GM23338 (cell line): ENCODE data around the gene OXER1. TPM values are rescaled to one million over a fixed set of nuclear protein-coding genes. Genes with fewer than 3 reads are reported as not detected.

Experiments used
- ATAC-seq: fragments of 200-7000 bp; cut with Tn5 transposase; 3 replicates; pipeline ENCODE4 v1.9.1; 2020
- DNase-seq: peaks from one replicate; pipeline ENCODE4 v3.0.0-alpha.2; 2015; ENCODE audit warnings: low spot score
- H2AFZ ChIP-seq: fragments of 200-600 bp; sonication (generic); 2 replicates; pipeline ENCODE4 v1.8.0; 2016; ENCODE audit warnings: antibody characterized with exemption, mild to moderate bottlenecking, moderate library complexity
- H3F3A ChIP-seq: fragments of 200-600 bp; sonication (generic); replicated peaks from 2 replicates; pipeline ENCODE4 v1.8.0; 2017; ENCODE audit warnings: antibody characterized with exemption, mixed run types, low read depth
- H3K27ac ChIP-seq: fragments of 200-600 bp; sonication (generic); 2 replicates; pipeline ENCODE4 v1.6.1; 2016; ENCODE audit warnings: low read depth
- H3K27me3 ChIP-seq: fragments of 200-600 bp; sonication (generic); 2 replicates; pipeline ENCODE4 v1.8.0; 2016; ENCODE audit warnings: mild to moderate bottlenecking, mixed run types, moderate library complexity; ENCODE audit not compliant: insufficient read depth
- H3K36me3 ChIP-seq: fragments of 200-600 bp; sonication (generic); 2 replicates; pipeline ENCODE4 v1.8.0; 2016; ENCODE audit warnings: mild to moderate bottlenecking; ENCODE audit not compliant: insufficient read depth
- H3K4me1 ChIP-seq: fragments of 200-600 bp; sonication (generic); 2 replicates; pipeline ENCODE4 v1.8.0; 2016; ENCODE audit warnings: mild to moderate bottlenecking, moderate library complexity; ENCODE audit not compliant: insufficient read depth
- H3K4me2 ChIP-seq: fragments of 200-600 bp; sonication (generic); 2 replicates; pipeline ENCODE4 v1.7.1; 2017; ENCODE audit warnings: mixed run types
- H3K4me3 ChIP-seq: fragments of 200-600 bp; sonication (generic); 2 replicates; pipeline ENCODE4 v1.6.1; 2016; ENCODE audit warnings: mixed run types
- H3K79me2 ChIP-seq: fragments of 200-600 bp; sonication (generic); replicated peaks from 2 replicates; pipeline ENCODE4 v1.8.0; 2017; ENCODE audit warnings: mild to moderate bottlenecking; ENCODE audit not compliant: insufficient read depth
- H3K9me2 ChIP-seq: fragments of 200-600 bp; sonication (generic); 2 replicates; pipeline ENCODE4 v1.8.0; 2017; ENCODE audit not compliant: insufficient read depth
- H4K20me1 ChIP-seq: fragments of 200-600 bp; sonication (generic); replicated peaks from 2 replicates; pipeline ENCODE4 v1.8.0; 2017; ENCODE audit warnings: mild to moderate bottlenecking; ENCODE audit not compliant: insufficient read depth
- H3K27ac Mint-ChIP-seq: 2 replicates; pipeline ENCODE4 v1.8.0; 2020; ENCODE audit warnings: inconsistent platforms, mild to moderate bottlenecking, moderate library complexity, mixed read lengths
- H3K27me3 Mint-ChIP-seq: 3 replicates; pipeline ENCODE4 v1.8.0; 2022; ENCODE audit warnings: low read depth, mild to moderate bottlenecking, moderate library complexity, mixed read lengths, inconsistent platforms; ENCODE audit not compliant: insufficient read depth, poor library complexity
- H3K36me3 Mint-ChIP-seq: 3 replicates; pipeline ENCODE4 v1.8.0; 2021; ENCODE audit warnings: low read depth, mild to moderate bottlenecking, inconsistent platforms, moderate library complexity, mixed read lengths
- H3K4me1 Mint-ChIP-seq: 3 replicates; pipeline ENCODE4 v1.8.0; 2020; ENCODE audit warnings: mild to moderate bottlenecking, inconsistent platforms, mixed read lengths
- H3K4me3 Mint-ChIP-seq: 3 replicates; pipeline ENCODE4 v1.8.0; 2021; ENCODE audit warnings: moderate library complexity, mild to moderate bottlenecking, inconsistent platforms, mixed read lengths
- H3K9me3 Mint-ChIP-seq: 3 replicates; pipeline ENCODE4 v1.8.0; 2020; ENCODE audit warnings: moderate library complexity, mild to moderate bottlenecking, inconsistent platforms, mixed read lengths
- EZH2 ChIP-seq: fragments of 200-600 bp; sonication (generic); IDR thresholded peaks from one replicate; pipeline ENCODE4 v1.8.0; 2017; ENCODE audit warnings: antibody characterized with exemption, mild to moderate bottlenecking, low read depth; ENCODE audit not compliant: unreplicated experiment
- EZH2phosphoT487 ChIP-seq: fragments of 200-600 bp; sonication (generic); IDR thresholded peaks from one replicate; pipeline ENCODE4 v1.8.1; 2018; ENCODE audit warnings: antibody characterized with exemption; ENCODE audit not compliant: unreplicated experiment
- NANOG ChIP-seq: IDR thresholded peaks from 2 replicates; pipeline ENCODE4 v1.6.1; 2016; ENCODE audit warnings: antibody characterized with exemption, borderline replicate concordance
- POLR2AphosphoS5 ChIP-seq: IDR thresholded peaks from 2 replicates; pipeline ENCODE4 v1.6.1; 2016; ENCODE audit warnings: antibody characterized with exemption, low read depth
- REST ChIP-seq: IDR thresholded peaks from one replicate; pipeline ENCODE4 v1.6.1; 2018; ENCODE audit warnings: antibody characterized with exemption; ENCODE audit not compliant: unreplicated experiment
- STAT1 ChIP-seq: IDR thresholded peaks from one replicate; pipeline ENCODE4 v1.6.1; 2016; ENCODE audit warnings: antibody characterized with exemption; ENCODE audit not compliant: unreplicated experiment
- ZNF331 ChIP-seq: fragments of 250-450 bp; sonication (Bioruptor Pico); IDR thresholded peaks from 2 replicates; pipeline ENCODE4 v1.5.0; 2020; ENCODE audit warnings: low read depth, mild to moderate bottlenecking, moderate library complexity
- polyA plus RNA-seq: library from polyadenylated mRNA; unstranded; fragments of >200 nt; fragmentation: Nextera tagmentation; extraction: Ambion mirVana; gene quantifications from 2 replicates; pipeline ENCODE4 v1.2.1, GENCODE V29; 2016
- total RNA-seq: library from RNA; depleted of rRNA; stranded (reverse); fragments of >200 nt; shearing (Covaris generic); gene quantifications from 2 replicates; pipeline ENCODE4 v1.2.3, GENCODE V29; 2014
- TF ChIP-seq, protein P1 (sequence below): fragments of 250-450 bp; sonication (Bioruptor Pico); IDR thresholded peaks from 2 replicates; pipeline ENCODE4 v1.5.0; 2020; ENCODE audit warnings: mild to moderate bottlenecking, moderate library complexity
- TF ChIP-seq, protein P2 (sequence below): IDR thresholded peaks from 2 replicates; pipeline ENCODE4 v1.6.1; 2016; ENCODE audit warnings: antibody characterized with exemption

The OXER1 gene
- total and polyA plus RNA-seq, 2 experiments from 2014 or later, result 0.69 to 1.5 TPM

GRCh38 chr2:42800461-42800962 is 36.6 kb upstream of the OXER1 start (continued):
- TF ChIP-seq, protein P1, sequence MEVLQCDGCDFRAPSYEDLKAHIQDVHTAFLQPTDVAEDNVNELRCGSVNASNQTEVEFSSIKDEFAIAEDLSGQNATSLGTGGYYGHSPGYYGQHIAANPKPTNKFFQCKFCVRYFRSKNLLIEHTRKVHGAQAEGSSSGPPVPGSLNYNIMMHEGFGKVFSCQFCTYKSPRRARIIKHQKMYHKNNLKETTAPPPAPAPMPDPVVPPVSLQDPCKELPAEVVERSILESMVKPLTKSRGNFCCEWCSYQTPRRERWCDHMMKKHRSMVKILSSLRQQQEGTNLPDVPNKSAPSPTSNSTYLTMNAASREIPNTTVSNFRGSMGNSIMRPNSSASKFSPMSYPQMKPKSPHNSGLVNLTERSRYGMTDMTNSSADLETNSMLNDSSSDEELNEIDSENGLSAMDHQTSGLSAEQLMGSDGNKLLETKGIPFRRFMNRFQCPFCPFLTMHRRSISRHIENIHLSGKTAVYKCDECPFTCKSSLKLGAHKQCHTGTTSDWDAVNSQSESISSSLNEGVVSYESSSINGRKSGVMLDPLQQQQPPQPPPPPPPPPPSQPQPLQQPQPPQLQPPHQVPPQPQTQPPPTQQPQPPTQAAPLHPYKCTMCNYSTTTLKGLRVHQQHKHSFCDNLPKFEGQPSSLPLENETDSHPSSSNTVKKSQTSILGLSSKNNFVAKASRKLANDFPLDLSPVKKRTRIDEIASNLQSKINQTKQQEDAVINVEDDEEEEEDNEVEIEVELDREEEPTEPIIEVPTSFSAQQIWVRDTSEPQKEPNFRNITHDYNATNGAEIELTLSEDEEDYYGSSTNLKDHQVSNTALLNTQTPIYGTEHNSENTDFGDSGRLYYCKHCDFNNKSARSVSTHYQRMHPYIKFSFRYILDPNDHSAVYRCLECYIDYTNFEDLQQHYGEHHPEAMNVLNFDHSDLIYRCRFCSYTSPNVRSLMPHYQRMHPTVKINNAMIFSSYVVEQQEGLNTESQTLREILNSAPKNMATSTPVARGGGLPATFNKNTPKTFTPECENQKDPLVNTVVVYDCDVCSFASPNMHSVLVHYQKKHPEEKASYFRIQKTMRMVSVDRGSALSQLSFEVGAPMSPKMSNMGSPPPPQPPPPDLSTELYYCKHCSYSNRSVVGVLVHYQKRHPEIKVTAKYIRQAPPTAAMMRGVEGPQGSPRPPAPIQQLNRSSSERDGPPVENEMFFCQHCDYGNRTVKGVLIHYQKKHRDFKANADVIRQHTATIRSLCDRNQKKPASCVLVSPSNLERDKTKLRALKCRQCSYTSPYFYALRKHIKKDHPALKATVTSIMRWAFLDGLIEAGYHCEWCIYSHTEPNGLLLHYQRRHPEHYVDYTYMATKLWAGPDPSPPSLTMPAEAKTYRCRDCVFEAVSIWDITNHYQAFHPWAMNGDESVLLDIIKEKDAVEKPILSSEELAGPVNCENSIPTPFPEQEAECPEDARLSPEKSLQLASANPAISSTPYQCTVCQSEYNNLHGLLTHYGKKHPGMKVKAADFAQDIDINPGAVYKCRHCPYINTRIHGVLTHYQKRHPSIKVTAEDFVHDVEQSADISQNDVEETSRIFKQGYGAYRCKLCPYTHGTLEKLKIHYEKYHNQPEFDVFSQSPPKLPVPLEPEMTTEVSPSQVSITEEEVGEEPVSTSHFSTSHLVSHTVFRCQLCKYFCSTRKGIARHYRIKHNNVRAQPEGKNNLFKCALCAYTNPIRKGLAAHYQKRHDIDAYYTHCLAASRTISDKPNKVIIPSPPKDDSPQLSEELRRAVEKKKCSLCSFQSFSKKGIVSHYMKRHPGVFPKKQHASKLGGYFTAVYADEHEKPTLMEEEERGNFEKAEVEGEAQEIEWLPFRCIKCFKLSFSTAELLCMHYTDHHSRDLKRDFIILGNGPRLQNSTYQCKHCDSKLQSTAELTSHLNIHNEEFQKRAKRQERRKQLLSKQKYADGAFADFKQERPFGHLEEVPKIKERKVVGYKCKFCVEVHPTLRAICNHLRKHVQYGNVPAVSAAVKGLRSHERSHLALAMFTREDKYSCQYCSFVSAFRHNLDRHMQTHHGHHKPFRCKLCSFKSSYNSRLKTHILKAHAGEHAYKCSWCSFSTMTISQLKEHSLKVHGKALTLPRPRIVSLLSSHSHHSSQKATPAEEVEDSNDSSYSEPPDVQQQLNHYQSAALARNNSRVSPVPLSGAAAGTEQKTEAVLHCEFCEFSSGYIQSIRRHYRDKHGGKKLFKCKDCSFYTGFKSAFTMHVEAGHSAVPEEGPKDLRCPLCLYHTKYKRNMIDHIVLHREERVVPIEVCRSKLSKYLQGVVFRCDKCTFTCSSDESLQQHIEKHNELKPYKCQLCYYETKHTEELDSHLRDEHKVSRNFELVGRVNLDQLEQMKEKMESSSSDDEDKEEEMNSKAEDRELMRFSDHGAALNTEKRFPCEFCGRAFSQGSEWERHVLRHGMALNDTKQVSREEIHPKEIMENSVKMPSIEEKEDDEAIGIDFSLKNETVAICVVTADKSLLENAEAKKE (CRISPR knock-in tag), result no peak
- TF ChIP-seq POLR2AphosphoS5, result no peak
- TF ChIP-seq, protein P2, sequence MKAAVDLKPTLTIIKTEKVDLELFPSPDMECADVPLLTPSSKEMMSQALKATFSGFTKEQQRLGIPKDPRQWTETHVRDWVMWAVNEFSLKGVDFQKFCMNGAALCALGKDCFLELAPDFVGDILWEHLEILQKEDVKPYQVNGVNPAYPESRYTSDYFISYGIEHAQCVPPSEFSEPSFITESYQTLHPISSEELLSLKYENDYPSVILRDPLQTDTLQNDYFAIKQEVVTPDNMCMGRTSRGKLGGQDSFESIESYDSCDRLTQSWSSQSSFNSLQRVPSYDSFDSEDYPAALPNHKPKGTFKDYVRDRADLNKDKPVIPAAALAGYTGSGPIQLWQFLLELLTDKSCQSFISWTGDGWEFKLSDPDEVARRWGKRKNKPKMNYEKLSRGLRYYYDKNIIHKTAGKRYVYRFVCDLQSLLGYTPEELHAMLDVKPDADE, result no peak
- TF ChIP-seq ZNF331, result no peak
- no peak for TF ChIP-seq EZH2phosphoT487

DNA sequence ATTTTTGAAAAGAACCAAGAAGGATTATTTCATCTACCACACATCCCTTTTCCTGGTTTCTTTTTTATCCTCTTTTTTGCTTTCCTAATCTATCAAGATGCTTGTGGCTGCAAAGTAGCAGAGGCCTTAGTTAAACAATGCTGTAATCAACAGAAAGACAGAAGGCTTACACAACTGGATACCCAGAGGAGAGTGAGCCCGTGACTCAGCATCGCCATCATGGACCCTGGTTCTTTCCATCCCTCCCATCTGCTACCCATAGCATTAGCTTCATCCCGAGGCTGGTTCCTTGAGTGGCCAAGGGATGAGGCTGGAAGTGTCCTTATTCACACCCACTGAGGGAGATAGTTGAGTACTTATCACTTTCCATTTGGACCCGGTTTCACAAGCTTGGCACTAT is 35.9 kb upstream of the OXER1 start:
- H3K27ac Mint-ChIP-seq, result no peak overlapping the region
- no peak overlapping the region for H3K4me3 ChIP-seq
- H3K79me2 ChIP-seq, result no peaks in the 10 kb centered on the region
- no peaks in the 10 kb centered on the region; the same call in 2 of the 3 replicates for H3K36me3 Mint-ChIP-seq
- peaks cover 1% of the 10 kb centered on the region for H3K27me3 Mint-ChIP-seq
- TF ChIP-seq ZNF331 (no peak), STAT1 (no peak), POLR2AphosphoS5 (no peak), EZH2phosphoT487 (no peak), REST (no peak), NANOG (no peak), EZH2 (no peak)
- TF ChIP-seq, protein P2, result no peak
- H3K36me3 ChIP-seq, result no peaks in the 10 kb centered on the region
- H3K4me3 Mint-ChIP-seq, result no peak overlapping the region
- ATAC-seq (no peak), DNase-seq (no peak)
- no peaks in the 10 kb centered on the region for H3K9me2 ChIP-seq
- no peak overlapping the region for H3K4me2 ChIP-seq
- no peaks in the 10 kb centered on the region for H3K27me3 ChIP-seq
- H3K4me1 Mint-ChIP-seq, result peaks cover 11% of the 10 kb centered on the region
- no peaks in the 10 kb centered on the region for H3K9me3 Mint-ChIP-seq
- peaks cover 6% of the 10 kb centered on the region for H3K4me1 ChIP-seq
- H3F3A ChIP-seq, result no peaks in the 10 kb centered on the region
- H3K27ac ChIP-seq, result no peak overlapping the region
- H4K20me1 ChIP-seq, result no peaks in the 10 kb centered on the region
- H2AFZ ChIP-seq, result no peak overlapping the region
